ENCODE measurements around the gene INPP1.

The INPP1 gene

DNA sequence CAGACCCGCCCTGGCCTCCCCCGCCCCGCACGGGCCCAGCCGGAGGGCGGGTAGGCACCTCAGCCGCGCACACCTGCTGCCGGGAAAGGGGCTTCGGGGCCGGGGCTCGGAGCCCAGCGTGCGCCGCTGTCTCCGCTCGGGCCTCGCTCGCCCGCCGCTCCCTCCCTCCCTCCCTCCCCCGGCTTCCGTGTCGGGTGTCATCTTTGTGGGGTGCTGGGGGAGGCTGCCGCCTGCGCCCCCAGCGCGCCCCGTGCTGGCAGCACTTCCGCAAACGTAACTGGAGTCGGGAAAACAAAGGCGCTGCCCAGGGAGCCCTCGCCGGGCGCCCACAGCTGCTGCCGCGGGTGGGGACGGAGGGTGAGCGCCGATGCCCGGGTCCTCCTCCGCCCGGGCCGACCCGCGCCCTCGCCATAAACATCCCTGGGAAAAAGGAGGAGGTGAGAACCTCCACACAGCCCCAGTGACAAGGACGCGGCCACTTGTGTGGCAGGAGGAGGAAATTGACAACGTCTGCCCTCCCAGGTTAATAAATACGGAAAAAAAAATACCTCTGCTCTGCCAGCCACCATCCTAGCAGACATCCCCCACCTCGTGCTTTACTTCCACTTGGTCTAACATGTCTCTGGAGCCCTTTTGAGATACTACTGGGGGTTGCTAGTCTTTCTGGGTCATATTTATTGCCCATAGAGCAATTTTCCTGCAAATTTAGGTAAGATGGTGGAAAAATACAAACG, 65.3 kb downstream of the INPP1 start:
- TF ChIP-seq TAF1 (IDR thresholded peaks at IDR 0.05; ENCODE audit: borderline replicate concordance, insufficient read depth, low read length) (no peak), SIN3A (IDR thresholded peaks at IDR 0.05; ENCODE audit: borderline replicate concordance, insufficient read depth, low read length) (no peak), POLR2AphosphoS5 (IDR thresholded peaks at IDR 0.05; ENCODE audit: low read depth, low read length) (no peak), FOXP2 (optimal IDR thresholded peaks at IDR 0.05; ENCODE audit: borderline replicate concordance, extremely low read depth, extremely low read length, insufficient read depth) (no peak)
- TF ChIP-seq, protein P1, sequence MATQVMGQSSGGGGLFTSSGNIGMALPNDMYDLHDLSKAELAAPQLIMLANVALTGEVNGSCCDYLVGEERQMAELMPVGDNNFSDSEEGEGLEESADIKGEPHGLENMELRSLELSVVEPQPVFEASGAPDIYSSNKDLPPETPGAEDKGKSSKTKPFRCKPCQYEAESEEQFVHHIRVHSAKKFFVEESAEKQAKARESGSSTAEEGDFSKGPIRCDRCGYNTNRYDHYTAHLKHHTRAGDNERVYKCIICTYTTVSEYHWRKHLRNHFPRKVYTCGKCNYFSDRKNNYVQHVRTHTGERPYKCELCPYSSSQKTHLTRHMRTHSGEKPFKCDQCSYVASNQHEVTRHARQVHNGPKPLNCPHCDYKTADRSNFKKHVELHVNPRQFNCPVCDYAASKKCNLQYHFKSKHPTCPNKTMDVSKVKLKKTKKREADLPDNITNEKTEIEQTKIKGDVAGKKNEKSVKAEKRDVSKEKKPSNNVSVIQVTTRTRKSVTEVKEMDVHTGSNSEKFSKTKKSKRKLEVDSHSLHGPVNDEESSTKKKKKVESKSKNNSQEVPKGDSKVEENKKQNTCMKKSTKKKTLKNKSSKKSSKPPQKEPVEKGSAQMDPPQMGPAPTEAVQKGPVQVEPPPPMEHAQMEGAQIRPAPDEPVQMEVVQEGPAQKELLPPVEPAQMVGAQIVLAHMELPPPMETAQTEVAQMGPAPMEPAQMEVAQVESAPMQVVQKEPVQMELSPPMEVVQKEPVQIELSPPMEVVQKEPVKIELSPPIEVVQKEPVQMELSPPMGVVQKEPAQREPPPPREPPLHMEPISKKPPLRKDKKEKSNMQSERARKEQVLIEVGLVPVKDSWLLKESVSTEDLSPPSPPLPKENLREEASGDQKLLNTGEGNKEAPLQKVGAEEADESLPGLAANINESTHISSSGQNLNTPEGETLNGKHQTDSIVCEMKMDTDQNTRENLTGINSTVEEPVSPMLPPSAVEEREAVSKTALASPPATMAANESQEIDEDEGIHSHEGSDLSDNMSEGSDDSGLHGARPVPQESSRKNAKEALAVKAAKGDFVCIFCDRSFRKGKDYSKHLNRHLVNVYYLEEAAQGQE (IDR thresholded peaks at IDR 0.05; ENCODE audit: insufficient read depth in 1 of 2, low read depth in 2 of 2, low read length in 2 of 2), result no peak

DNA sequence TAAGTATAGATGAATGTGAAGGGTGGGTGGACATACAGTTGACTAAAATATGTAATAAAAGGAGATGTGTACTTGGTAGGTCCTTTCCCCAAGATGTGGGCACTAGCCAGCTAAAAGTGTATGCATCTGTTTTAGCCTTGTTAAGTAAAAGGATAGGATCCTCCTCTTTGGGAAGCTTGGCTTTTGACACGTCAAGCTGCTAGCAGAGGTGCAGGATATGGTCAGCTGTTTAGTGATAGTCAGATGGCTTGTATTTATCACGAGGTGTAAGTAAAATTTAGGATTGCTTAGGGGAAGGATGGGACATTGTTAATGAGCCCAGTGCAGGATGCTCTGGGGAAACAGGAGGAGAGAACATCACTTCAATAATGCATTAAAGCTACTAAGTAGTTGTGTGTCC, 66.2 kb downstream of the INPP1 start:
- TF ChIP-seq TAF1 (IDR thresholded peaks at IDR 0.05; ENCODE audit: borderline replicate concordance, insufficient read depth, low read length), result no peak
- TF ChIP-seq FOXP2 (optimal IDR thresholded peaks at IDR 0.05; ENCODE audit: borderline replicate concordance, extremely low read depth, extremely low read length, insufficient read depth), result no peak
- no peak for TF ChIP-seq SIN3A (IDR thresholded peaks at IDR 0.05; ENCODE audit: borderline replicate concordance, insufficient read depth, low read length)
- TF ChIP-seq POLR2AphosphoS5 (IDR thresholded peaks at IDR 0.05; ENCODE audit: low read depth, low read length), result no peak
- TF ChIP-seq, protein P1 (IDR thresholded peaks at IDR 0.05; ENCODE audit: insufficient read depth in 1 of 2, low read depth in 2 of 2, low read length in 2 of 2), result no peak

DNA sequence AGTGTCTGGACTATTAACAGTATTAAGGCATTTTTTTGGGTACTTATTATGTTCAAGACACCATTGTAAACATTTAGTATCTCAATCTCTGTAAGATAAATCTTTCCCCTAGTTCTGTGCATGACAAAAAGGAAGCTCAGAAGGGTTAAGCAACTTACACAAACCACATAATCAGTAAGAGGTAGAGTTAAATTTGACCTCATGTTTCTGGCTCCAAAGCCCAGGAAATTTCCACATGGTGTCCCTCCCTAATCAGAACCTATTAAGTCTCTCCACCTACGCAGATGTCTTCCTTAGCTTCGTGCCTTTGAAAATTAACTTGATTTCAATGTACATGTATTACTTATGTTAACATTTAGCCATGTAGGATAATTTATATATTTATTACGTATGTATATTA, 66.8 kb downstream of the INPP1 start:
- TF ChIP-seq FOXP2 (optimal IDR thresholded peaks at IDR 0.05; ENCODE audit: borderline replicate concordance, extremely low read depth, extremely low read length, insufficient read depth) (no peak), POLR2AphosphoS5 (IDR thresholded peaks at IDR 0.05; ENCODE audit: low read depth, low read length) (no peak)
- TF ChIP-seq, protein P1 (IDR thresholded peaks at IDR 0.05; ENCODE audit: insufficient read depth in 1 of 2, low read depth in 2 of 2, low read length in 2 of 2), result no peak

DNA sequence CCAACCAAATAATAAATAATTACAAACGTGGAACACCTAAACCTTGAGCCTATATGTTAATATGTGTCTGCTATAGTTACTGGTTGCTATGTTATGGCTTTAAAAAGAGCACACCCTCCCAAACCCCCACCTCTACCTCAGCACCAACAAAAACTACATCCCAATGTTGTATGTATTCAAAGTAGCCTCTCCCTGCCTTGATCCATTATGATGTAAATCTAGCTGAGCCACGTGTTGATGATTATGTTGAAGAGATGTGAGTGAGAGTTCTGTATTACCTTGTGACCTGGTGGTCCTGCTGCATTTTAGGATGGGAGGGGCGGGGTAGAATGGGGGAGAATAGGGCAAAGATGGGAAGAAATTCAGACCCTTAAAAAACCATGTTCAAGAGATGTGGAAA, 69.6 kb downstream of the INPP1 start:
- no peak for TF ChIP-seq TAF1 (IDR thresholded peaks at IDR 0.05; ENCODE audit: borderline replicate concordance, insufficient read depth, low read length)

DNA sequence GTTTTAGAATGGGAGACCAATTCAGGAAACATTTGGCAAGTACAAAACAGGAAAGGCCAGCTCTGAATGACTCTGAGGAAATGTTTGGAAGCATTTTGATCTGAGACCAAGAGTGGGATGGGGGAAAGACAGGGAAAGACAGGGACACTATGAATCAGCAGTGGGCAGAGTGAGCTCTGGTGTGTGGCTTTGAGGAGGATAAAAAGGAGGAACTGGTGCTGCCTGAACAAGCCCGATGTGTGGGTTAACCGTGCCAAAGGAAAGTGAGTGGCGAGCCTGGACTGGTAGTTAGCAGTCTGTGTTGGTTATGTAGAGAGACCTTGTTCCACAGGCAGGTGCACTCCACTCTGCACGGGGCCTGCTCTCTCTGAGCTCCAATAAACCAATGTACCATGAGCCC, 70.0 kb downstream of the INPP1 start:
- TF ChIP-seq POLR2AphosphoS5 (IDR thresholded peaks at IDR 0.05; ENCODE audit: low read depth, low read length) (no peak), FOXP2 (optimal IDR thresholded peaks at IDR 0.05; ENCODE audit: borderline replicate concordance, extremely low read depth, extremely low read length, insufficient read depth) (no peak), TAF1 (IDR thresholded peaks at IDR 0.05; ENCODE audit: borderline replicate concordance, insufficient read depth, low read length) (no peak), SIN3A (IDR thresholded peaks at IDR 0.05; ENCODE audit: borderline replicate concordance, insufficient read depth, low read length) (no peak)
- TF ChIP-seq, protein P1 (IDR thresholded peaks at IDR 0.05; ENCODE audit: insufficient read depth in 1 of 2, low read depth in 2 of 2, low read length in 2 of 2), result no peak
